ENCODE data around the gene MTM1.

DNA sequence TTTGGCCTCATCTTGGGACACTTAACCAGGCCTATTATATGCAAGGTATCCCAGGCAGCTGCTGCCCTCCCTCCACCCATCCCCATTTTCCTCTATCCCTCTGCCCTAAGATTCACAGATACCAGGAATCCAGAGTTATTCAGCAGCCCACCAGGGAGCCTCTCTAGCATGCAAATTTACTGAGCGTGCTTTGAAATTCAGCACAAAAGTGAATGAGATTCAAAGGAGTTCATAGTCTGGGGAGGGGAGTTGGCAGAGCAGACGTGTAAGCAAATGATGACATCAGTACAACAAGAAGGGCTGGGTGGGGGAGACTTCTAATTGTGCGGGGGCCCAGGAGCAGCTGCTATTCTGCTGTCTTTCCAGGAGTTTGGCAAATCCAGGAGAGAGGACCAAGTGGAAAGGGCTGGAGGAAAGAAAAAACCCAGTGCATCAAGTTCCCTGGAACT is 1.7 kb upstream of the MTM1 start:
- TF ChIP-seq, protein P1, sequence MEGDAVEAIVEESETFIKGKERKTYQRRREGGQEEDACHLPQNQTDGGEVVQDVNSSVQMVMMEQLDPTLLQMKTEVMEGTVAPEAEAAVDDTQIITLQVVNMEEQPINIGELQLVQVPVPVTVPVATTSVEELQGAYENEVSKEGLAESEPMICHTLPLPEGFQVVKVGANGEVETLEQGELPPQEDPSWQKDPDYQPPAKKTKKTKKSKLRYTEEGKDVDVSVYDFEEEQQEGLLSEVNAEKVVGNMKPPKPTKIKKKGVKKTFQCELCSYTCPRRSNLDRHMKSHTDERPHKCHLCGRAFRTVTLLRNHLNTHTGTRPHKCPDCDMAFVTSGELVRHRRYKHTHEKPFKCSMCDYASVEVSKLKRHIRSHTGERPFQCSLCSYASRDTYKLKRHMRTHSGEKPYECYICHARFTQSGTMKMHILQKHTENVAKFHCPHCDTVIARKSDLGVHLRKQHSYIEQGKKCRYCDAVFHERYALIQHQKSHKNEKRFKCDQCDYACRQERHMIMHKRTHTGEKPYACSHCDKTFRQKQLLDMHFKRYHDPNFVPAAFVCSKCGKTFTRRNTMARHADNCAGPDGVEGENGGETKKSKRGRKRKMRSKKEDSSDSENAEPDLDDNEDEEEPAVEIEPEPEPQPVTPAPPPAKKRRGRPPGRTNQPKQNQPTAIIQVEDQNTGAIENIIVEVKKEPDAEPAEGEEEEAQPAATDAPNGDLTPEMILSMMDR (IDR thresholded peaks at IDR 0.05): no peak
- no peak for TF ChIP-seq POLR2A (IDR thresholded peaks at IDR 0.05)

Measured in uterus (tissue), 2 donors.